GM12872 (cell line): ENCODE results near the gene PAPSS1.

Source experiments
- TF ChIP-seq, protein P1 (sequence below): IDR thresholded peaks from 3 replicates; pipeline ENCODE4 v1.5.1; 2011; ENCODE audit warnings: low read depth, mild to moderate bottlenecking, low read length, moderate library complexity; ENCODE audit not compliant: insufficient read depth

The PAPSS1 gene

GRCh38 chr4:107631560-107631959 is 88.5 kb downstream of the PAPSS1 start:
- TF ChIP-seq, protein P1, sequence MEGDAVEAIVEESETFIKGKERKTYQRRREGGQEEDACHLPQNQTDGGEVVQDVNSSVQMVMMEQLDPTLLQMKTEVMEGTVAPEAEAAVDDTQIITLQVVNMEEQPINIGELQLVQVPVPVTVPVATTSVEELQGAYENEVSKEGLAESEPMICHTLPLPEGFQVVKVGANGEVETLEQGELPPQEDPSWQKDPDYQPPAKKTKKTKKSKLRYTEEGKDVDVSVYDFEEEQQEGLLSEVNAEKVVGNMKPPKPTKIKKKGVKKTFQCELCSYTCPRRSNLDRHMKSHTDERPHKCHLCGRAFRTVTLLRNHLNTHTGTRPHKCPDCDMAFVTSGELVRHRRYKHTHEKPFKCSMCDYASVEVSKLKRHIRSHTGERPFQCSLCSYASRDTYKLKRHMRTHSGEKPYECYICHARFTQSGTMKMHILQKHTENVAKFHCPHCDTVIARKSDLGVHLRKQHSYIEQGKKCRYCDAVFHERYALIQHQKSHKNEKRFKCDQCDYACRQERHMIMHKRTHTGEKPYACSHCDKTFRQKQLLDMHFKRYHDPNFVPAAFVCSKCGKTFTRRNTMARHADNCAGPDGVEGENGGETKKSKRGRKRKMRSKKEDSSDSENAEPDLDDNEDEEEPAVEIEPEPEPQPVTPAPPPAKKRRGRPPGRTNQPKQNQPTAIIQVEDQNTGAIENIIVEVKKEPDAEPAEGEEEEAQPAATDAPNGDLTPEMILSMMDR = no peak

DNA sequence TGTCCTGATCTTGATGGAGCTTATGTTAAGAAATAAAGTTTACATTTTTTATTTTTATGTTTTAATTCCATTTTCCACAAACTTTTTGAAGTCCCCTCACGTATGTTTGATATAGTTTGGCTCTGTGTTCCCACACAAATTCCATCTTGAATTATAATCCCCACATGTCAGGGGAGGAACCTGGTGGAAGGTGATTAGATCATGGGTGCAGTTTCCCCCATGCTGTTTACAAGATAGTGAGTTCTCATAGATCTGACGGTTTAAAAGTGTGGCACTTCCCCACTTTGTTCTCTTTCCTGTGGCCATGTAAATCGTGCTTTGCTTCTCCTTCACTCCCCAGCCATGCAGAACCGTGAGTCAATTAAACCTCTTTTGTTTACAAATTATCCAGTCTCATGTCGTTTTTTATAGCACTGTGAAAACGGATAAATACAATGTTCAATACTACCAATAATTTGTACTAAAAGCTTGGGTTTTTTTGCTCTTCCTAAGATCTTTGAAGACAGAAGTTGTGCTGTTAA is 89.8 kb downstream of the PAPSS1 start:
- TF ChIP-seq, protein P1 = no peak

DNA sequence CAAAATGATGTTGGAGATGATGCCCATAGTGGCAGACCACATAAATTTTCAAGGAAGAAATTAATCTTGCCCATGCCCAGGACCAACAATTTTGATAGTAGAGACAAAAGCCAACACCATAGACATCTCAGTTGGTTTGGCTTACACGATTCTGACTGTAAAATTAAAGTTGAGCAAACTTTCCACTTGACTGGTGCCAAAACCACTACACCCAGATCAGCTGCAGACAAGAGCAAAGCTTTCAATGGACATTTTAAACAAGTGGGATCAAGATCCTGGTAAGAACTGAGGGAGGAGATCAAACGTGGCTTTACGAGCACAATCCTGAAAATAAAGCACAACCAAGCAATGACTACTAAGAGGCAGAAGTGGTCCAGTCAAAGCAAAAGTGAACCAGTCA is 90.7 kb downstream of the PAPSS1 start:
- TF ChIP-seq, protein P1 = no peak

DNA sequence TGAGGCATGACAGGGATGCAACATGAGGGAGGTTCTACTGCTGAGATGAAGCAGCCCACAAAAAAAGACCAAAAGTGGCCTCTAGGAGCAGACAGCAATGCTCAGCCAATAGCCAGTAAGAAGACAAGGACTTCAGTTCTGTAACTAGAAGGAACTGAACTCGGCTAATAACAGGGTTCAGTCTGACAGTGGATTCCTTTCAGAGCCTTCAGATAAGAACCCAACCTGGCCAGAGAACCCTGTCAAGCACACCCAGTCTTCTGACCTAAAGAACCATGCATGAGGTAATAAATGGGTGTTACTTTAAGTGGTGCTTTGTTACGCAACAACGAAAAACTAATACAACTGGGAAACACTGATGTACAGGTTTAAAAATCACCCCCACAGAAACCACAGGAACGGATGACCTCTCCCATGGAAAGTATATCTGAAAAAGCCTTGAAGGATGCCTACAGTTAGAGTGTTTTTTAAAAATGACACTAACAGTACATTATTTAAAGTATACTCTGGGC is 94.6 kb downstream of the PAPSS1 start:
- TF ChIP-seq, protein P1 = no peak

GRCh38 chr4:107624024-107624423 is 96.0 kb downstream of the PAPSS1 start:
- TF ChIP-seq, protein P1 = no peak

DNA sequence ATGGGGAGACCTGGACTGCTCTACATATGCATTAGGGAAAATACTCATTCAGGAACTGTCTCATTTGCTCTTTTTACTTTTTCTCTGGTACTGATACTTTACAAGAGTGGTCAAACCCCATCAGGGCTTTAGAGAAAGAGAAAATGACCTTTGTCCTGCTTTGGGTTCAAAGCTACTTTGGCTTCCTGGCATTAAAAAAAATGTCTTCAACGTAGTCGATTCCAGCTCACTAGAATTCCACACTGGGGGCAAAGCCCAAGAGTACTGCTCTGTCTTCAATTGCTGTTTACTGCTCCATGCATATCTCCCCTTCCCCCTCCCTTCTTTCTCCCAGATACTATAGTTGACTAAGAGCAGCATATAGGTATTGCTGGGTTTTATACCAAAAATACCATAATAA is 98.0 kb downstream of the PAPSS1 start:
- TF ChIP-seq, protein P1 = no peak

GRCh38 chr4:107619731-107620130 is 100.3 kb downstream of the PAPSS1 start:
- TF ChIP-seq, protein P1 = no peak
